Measurements from ENCODE around the gene ENAH.

DNA sequence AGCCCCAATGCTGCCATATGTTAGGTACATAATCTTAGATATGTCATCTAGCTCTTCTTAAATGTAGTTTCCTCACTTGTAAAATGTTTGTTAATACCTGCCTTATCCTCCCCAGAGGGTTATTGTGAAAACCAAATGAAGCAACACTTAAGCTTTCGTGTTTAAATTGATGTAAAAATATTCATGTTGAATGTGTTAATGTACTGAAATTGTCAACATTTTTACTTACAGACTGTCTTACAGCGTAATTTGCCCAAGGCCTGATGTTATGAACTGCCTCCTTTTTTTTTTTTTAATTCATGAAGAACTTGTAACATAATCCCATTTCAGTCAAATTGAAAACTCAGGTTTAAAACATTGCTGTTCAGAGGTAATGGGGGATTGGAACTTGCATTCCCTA, 25.6 kb upstream of the ENAH start:
- TF ChIP-seq, protein P1, sequence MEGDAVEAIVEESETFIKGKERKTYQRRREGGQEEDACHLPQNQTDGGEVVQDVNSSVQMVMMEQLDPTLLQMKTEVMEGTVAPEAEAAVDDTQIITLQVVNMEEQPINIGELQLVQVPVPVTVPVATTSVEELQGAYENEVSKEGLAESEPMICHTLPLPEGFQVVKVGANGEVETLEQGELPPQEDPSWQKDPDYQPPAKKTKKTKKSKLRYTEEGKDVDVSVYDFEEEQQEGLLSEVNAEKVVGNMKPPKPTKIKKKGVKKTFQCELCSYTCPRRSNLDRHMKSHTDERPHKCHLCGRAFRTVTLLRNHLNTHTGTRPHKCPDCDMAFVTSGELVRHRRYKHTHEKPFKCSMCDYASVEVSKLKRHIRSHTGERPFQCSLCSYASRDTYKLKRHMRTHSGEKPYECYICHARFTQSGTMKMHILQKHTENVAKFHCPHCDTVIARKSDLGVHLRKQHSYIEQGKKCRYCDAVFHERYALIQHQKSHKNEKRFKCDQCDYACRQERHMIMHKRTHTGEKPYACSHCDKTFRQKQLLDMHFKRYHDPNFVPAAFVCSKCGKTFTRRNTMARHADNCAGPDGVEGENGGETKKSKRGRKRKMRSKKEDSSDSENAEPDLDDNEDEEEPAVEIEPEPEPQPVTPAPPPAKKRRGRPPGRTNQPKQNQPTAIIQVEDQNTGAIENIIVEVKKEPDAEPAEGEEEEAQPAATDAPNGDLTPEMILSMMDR (conservative IDR thresholded peaks at IDR 0.05; ENCODE audit: low read length) = no peak
- no peak for TF ChIP-seq EZH2phosphoT487 (IDR thresholded peaks at IDR 0.05; ENCODE audit: borderline replicate concordance)
